H1 (cell line): ENCODE results near the gene BCAP31. TPM values are rescaled to one million over a fixed set of nuclear protein-coding genes. Genes with fewer than 3 reads are reported as not detected.

Experiments used
- MAFK ChIP-seq: IDR thresholded peaks from 2 replicates; pipeline ENCODE4 v1.6.1; 2012; ENCODE audit warnings: low read depth, mild to moderate bottlenecking, improper control_type of control experiment, low read length
- NRF1 ChIP-seq: IDR thresholded peaks from 2 replicates; pipeline ENCODE4 v1.6.1; 2011; ENCODE audit warnings: mild to moderate bottlenecking, low read depth, low read length, improper control_type of control experiment
- RAD21 ChIP-seq, 2 experiments: IDR thresholded peaks in 1 of 2; conservative IDR thresholded peaks in 1 of 2; 2 replicates each; pipeline ENCODE4 v1.6.1; 2011; ENCODE audit warnings: low read depth in 2 of 2, low read length in 2 of 2, improper control_type of control experiment in 1 of 2, inconsistent platforms in 1 of 2, mild to moderate bottlenecking in 1 of 2, moderate library complexity in 1 of 2
- polyA plus RNA-seq, 7 experiments: library from polyadenylated mRNA; depleted of rRNA in 3 of 7; stranded (reverse) in 5 of 7; unstranded in 2 of 7; fragments of >200 nt in 5 of 7; fragments of 200-250 nt in 2 of 7; gene quantifications; 1 replicate in 5 of 7; 2 replicates in 1 of 7; 4 replicates in 1 of 7; pipeline versions ENCODE4 v1.2.1 to v1.2.3, GENCODE V29; 2011 to 2013; ENCODE audit warnings: missing spikeins in 2 of 7, mixed read lengths in 2 of 7
- total RNA-seq: library from RNA; stranded (reverse); fragmentation: NEBNext Ultra II Directional; extraction: Animal tissue kit (Norgen Biotek cat#: 25700); gene quantifications from 2 replicates; pipeline ENCODE4 v1.2.1, GENCODE V29; 2021
- TF ChIP-seq, protein P1 (sequence below): fragments of 300-600 bp; sonication (generic); IDR thresholded peaks from 2 replicates; pipeline ENCODE4 v1.7.1; 2012; ENCODE audit warnings: low read length, moderate library complexity, mild to moderate bottlenecking, inconsistent platforms; ENCODE audit not compliant: insufficient replicate concordance
- TF ChIP-seq, protein P2 (sequence below), 3 experiments: IDR thresholded peaks; 1 replicate in 2 of 3; 2 replicates in 1 of 3; pipeline versions ENCODE4 v1.5.1 to v1.6.1; 2011; ENCODE audit warnings: low read length in 3 of 3, mild to moderate bottlenecking in 3 of 3, inconsistent platforms in 2 of 3, low read depth in 1 of 3, moderate library complexity in 1 of 3; ENCODE audit not compliant: insufficient read depth in 1 of 3; ENCODE audit errors: control extremely low read depth in 1 of 3

Gene BCAP31
- total and polyA plus RNA-seq, 2 of the 8 experiments (the other 6 are each of a cell fraction or from before 2014, with no cell fraction given) = 136 to 159 TPM

DNA sequence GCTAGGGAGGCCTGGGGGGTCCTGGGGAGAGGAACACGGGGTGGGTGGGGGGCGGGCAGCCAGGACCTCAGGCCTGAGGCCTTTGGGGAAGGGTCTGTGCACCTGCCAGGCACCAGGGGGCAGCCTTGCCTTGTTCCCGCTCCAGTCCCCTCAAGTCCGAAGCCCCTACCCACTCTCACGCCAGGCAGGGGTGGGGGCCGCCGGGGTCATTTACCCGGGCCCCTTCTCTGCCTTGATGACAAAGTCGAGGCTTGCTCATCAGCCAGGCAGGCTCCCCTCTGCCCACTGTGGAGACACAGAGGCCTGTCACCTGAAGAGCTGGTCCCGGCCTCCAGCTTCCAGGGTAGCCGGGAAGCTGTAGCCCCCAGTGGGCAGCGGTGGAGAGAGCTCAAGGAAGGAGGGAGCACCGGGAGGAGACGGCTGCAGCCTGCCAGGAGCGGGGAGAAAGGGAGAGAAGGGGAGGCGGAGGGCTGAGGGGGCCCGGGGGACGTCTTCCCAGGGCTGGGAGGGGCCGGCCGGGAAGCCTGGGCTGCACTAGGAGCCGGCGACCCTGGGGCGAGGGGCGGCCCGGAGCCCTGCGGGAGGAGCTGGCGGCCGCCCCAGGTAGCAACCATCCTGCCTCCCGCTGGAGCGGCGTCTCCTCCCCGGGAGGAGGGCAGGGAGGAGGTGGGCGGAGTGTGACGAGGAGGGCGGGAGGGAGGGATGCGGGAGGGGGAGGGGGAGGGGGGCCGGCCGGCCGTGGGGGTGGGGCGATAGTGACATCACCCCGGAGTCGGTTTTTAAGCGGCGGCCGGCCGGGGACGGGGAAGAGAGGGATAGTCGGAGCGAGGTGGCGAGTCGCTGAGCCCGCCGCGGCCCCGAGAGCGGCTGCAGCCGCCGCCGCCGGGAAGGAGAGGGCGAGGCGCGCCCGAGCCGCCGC is 36.8 kb downstream of the BCAP31 start, which contains the start of gene SLC6A8 (continued):
- TF ChIP-seq, protein P1, sequence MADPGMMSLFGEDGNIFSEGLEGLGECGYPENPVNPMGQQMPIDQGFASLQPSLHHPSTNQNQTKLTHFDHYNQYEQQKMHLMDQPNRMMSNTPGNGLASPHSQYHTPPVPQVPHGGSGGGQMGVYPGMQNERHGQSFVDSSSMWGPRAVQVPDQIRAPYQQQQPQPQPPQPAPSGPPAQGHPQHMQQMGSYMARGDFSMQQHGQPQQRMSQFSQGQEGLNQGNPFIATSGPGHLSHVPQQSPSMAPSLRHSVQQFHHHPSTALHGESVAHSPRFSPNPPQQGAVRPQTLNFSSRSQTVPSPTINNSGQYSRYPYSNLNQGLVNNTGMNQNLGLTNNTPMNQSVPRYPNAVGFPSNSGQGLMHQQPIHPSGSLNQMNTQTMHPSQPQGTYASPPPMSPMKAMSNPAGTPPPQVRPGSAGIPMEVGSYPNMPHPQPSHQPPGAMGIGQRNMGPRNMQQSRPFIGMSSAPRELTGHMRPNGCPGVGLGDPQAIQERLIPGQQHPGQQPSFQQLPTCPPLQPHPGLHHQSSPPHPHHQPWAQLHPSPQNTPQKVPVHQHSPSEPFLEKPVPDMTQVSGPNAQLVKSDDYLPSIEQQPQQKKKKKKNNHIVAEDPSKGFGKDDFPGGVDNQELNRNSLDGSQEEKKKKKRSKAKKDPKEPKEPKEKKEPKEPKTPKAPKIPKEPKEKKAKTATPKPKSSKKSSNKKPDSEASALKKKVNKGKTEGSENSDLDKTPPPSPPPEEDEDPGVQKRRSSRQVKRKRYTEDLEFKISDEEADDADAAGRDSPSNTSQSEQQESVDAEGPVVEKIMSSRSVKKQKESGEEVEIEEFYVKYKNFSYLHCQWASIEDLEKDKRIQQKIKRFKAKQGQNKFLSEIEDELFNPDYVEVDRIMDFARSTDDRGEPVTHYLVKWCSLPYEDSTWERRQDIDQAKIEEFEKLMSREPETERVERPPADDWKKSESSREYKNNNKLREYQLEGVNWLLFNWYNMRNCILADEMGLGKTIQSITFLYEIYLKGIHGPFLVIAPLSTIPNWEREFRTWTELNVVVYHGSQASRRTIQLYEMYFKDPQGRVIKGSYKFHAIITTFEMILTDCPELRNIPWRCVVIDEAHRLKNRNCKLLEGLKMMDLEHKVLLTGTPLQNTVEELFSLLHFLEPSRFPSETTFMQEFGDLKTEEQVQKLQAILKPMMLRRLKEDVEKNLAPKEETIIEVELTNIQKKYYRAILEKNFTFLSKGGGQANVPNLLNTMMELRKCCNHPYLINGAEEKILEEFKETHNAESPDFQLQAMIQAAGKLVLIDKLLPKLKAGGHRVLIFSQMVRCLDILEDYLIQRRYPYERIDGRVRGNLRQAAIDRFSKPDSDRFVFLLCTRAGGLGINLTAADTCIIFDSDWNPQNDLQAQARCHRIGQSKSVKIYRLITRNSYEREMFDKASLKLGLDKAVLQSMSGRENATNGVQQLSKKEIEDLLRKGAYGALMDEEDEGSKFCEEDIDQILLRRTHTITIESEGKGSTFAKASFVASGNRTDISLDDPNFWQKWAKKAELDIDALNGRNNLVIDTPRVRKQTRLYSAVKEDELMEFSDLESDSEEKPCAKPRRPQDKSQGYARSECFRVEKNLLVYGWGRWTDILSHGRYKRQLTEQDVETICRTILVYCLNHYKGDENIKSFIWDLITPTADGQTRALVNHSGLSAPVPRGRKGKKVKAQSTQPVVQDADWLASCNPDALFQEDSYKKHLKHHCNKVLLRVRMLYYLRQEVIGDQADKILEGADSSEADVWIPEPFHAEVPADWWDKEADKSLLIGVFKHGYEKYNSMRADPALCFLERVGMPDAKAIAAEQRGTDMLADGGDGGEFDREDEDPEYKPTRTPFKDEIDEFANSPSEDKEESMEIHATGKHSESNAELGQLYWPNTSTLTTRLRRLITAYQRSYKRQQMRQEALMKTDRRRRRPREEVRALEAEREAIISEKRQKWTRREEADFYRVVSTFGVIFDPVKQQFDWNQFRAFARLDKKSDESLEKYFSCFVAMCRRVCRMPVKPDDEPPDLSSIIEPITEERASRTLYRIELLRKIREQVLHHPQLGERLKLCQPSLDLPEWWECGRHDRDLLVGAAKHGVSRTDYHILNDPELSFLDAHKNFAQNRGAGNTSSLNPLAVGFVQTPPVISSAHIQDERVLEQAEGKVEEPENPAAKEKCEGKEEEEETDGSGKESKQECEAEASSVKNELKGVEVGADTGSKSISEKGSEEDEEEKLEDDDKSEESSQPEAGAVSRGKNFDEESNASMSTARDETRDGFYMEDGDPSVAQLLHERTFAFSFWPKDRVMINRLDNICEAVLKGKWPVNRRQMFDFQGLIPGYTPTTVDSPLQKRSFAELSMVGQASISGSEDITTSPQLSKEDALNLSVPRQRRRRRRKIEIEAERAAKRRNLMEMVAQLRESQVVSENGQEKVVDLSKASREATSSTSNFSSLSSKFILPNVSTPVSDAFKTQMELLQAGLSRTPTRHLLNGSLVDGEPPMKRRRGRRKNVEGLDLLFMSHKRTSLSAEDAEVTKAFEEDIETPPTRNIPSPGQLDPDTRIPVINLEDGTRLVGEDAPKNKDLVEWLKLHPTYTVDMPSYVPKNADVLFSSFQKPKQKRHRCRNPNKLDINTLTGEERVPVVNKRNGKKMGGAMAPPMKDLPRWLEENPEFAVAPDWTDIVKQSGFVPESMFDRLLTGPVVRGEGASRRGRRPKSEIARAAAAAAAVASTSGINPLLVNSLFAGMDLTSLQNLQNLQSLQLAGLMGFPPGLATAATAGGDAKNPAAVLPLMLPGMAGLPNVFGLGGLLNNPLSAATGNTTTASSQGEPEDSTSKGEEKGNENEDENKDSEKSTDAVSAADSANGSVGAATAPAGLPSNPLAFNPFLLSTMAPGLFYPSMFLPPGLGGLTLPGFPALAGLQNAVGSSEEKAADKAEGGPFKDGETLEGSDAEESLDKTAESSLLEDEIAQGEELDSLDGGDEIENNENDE = no peak
- TF ChIP-seq NRF1 (no peak), RAD21 (IDR thresholded peaks at IDR 0.05 in 1 of 2, conservative IDR thresholded peaks at IDR 0.05 in 1 of 2; ENCODE audit: low read depth in 2 of 2, low read length in 2 of 2) (peak; percentile 19 to 44; a peak in 3 of 4 replicates), MAFK (no peak)
- TF ChIP-seq, protein P2, sequence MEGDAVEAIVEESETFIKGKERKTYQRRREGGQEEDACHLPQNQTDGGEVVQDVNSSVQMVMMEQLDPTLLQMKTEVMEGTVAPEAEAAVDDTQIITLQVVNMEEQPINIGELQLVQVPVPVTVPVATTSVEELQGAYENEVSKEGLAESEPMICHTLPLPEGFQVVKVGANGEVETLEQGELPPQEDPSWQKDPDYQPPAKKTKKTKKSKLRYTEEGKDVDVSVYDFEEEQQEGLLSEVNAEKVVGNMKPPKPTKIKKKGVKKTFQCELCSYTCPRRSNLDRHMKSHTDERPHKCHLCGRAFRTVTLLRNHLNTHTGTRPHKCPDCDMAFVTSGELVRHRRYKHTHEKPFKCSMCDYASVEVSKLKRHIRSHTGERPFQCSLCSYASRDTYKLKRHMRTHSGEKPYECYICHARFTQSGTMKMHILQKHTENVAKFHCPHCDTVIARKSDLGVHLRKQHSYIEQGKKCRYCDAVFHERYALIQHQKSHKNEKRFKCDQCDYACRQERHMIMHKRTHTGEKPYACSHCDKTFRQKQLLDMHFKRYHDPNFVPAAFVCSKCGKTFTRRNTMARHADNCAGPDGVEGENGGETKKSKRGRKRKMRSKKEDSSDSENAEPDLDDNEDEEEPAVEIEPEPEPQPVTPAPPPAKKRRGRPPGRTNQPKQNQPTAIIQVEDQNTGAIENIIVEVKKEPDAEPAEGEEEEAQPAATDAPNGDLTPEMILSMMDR (IDR thresholded peaks at IDR 0.05; ENCODE audit: control extremely low read depth in 1 of 3, insufficient read depth in 1 of 3, low read depth in 1 of 3, low read length in 3 of 3) = peak in 2 of 3 experiments; percentile 30 to 33; a peak in 3 of 4 replicates
